Upper lobe of right lung (tissue), 1 donor: Measurements from ENCODE around the gene MCTP1. TPM values are rescaled to one million over a fixed set of nuclear protein-coding genes. Genes with fewer than 3 reads are reported as not detected.
A peak's percentile ranks its signal among the peaks of the same experiment; 100 is the strongest.

Experiments used
- ATAC-seq: fragments of 200-7000 bp; cut with Tn5 transposase; one replicate; pipeline ENCODE4 v1.9.1; 2020; ENCODE audit warnings: mild to moderate bottlenecking, moderate library complexity
- DNase-seq: peaks from one replicate; pipeline ENCODE4 v3.0.0-alpha.2; 2020
- H3K27ac ChIP-seq: fragments of 200-600 bp; one replicate; pipeline ENCODE4 v1.8.0; 2022
- H3K27me3 ChIP-seq: fragments of 200-600 bp; one replicate; pipeline ENCODE4 v1.8.0; 2022; ENCODE audit warnings: mild to moderate bottlenecking
- H3K36me3 ChIP-seq: fragments of 200-600 bp; one replicate; pipeline ENCODE4 v1.8.0; 2022
- H3K4me1 ChIP-seq: fragments of 200-600 bp; one replicate; pipeline ENCODE4 v1.8.0; 2022
- H3K4me3 ChIP-seq: fragments of 200-600 bp; one replicate; pipeline ENCODE4 v1.8.0; 2022; ENCODE audit warnings: mild to moderate bottlenecking
- H3K9me3 ChIP-seq: fragments of 200-600 bp; one replicate; pipeline ENCODE4 v1.8.0; 2022
- CTCF ChIP-seq: fragments of 200-600 bp; IDR thresholded peaks from one replicate; pipeline ENCODE4 v1.8.0; 2022; ENCODE audit warnings: antibody characterized with exemption
- intact Hi-C: fragments of 100-400 bp; cut with DNase I; formaldehyde crosslinking; loops from one replicate; pipeline ENCODE4 v1.11.0; 2022
- total RNA-seq: library from RNA; stranded (reverse); fragmentation: NEBNext Ultra II Directional; extraction: Animal tissue kit (Norgen Biotek cat#: 25700); gene quantifications from one replicate; pipeline ENCODE4 v1.2.1, GENCODE V29; 2021
- donor health status: DM: no; HTN: yes; CAD: no; lungs with severe emphysema.

The MCTP1 gene
- total RNA-seq, 1 donor from 2014 or later, result 40.7 TPM

- DNase-seq, result no peak
- Histone ChIP-seq H3K9me3 (no peaks in the 10 kb centered on the region), H3K27ac (no peak overlapping the region), H3K36me3 (no peaks in the 10 kb centered on the region), H3K27me3 (no peaks in the 10 kb centered on the region), H3K4me3 (no peak overlapping the region), H3K4me1 (no peaks in the 10 kb centered on the region)
- TF ChIP-seq CTCF, result no peak
- intact Hi-C loops, result no loop called here
- no peak for ATAC-seq
Measured at GRCh38 chr5:95142145-95142544, 142.7 kb downstream of the MCTP1 start.

- no peak for TF ChIP-seq CTCF
- no peak for ATAC-seq
- no peak overlapping the region for H3K27ac ChIP-seq
- no peak for DNase-seq
- no peaks in the 10 kb centered on the region for H3K9me3 ChIP-seq
- no peak overlapping the region for H3K4me3 ChIP-seq
- H3K36me3 ChIP-seq, result no peaks in the 10 kb centered on the region
- H3K4me1 ChIP-seq, result no peaks in the 10 kb centered on the region
- intact Hi-C loops, result no loop called here
- no peaks in the 10 kb centered on the region for H3K27me3 ChIP-seq
Measured at GRCh38 chr5:95141141-95141540, 143.8 kb downstream of the MCTP1 start.

- Histone ChIP-seq H3K4me3 (no peak overlapping the region), H3K27ac (no peak overlapping the region), H3K9me3 (no peaks in the 10 kb centered on the region), H3K36me3 (no peaks in the 10 kb centered on the region), H3K27me3 (no peaks in the 10 kb centered on the region), H3K4me1 (no peaks in the 10 kb centered on the region)
- TF ChIP-seq CTCF, result no peak
- peak; percentile 55 for ATAC-seq
- DNase-seq, result no peak
- intact Hi-C loops, result no loop called here
Measured at GRCh38 chr5:95134326-95134725, 150.6 kb downstream of the MCTP1 start.

GRCh38 chr5:95132096-95132495, 152.8 kb downstream of the MCTP1 start:
- H3K9me3 ChIP-seq, result no peaks in the 10 kb centered on the region
- intact Hi-C loops, result no loop called here
- no peaks in the 10 kb centered on the region for H3K4me1 ChIP-seq
- TF ChIP-seq CTCF, result no peak
- DNase-seq (no peak), ATAC-seq (no peak)
- no peak overlapping the region for H3K4me3 ChIP-seq
- H3K27me3 ChIP-seq, result no peaks in the 10 kb centered on the region
- no peak overlapping the region for H3K27ac ChIP-seq
- no peaks in the 10 kb centered on the region for H3K36me3 ChIP-seq

GRCh38 chr5:95130941-95131340, 154.0 kb downstream of the MCTP1 start:
- no peak for ATAC-seq
- Histone ChIP-seq H3K4me1 (no peaks in the 10 kb centered on the region), H3K27me3 (no peaks in the 10 kb centered on the region), H3K27ac (no peak overlapping the region), H3K36me3 (no peaks in the 10 kb centered on the region), H3K4me3 (no peak overlapping the region), H3K9me3 (no peaks in the 10 kb centered on the region)
- DNase-seq, result no peak
- TF ChIP-seq CTCF, result no peak
- intact Hi-C loops, result no loop called here

GRCh38 chr5:95124731-95125130, 160.2 kb downstream of the MCTP1 start:
- H3K36me3 ChIP-seq, result no peaks in the 10 kb centered on the region
- intact Hi-C loops, result no loop called here
- no peak overlapping the region for H3K27ac ChIP-seq
- H3K27me3 ChIP-seq, result no peaks in the 10 kb centered on the region
- H3K4me1 ChIP-seq, result no peaks in the 10 kb centered on the region
- no peak for DNase-seq
- no peak overlapping the region for H3K4me3 ChIP-seq
- TF ChIP-seq CTCF, result no peak
- H3K9me3 ChIP-seq, result no peaks in the 10 kb centered on the region
- ATAC-seq, result no peak
